Lung (tissue), 12 donors: ENCODE results near the gene CNKSR3. TPM values are rescaled to one million over a fixed set of nuclear protein-coding genes. Genes with fewer than 3 reads are reported as not detected.

ENCODE experiments used
- ATAC-seq: fragments of 200-7000 bp; cut with Tn5 transposase; one replicate; pipeline ENCODE4 v1.9.1; 2020; ENCODE audit warnings: moderate number of reproducible peaks; ENCODE audit not compliant: insufficient read depth, low FRiP score
- DNase-seq, 3 donors: peaks; one replicate each; pipeline ENCODE4 v3.0.0-alpha.2; 2013 to 2017
- H3K27ac ChIP-seq, 2 donors: one replicate each; pipeline ENCODE4 v1.5.1; 2013; ENCODE audit warnings: mild to moderate bottlenecking in 2 of 2, moderate library complexity in 2 of 2, control low read depth in 1 of 2, inconsistent platforms in 1 of 2, low read depth in 1 of 2, low read length in 1 of 2
- H3K27me3 ChIP-seq, 3 donors: one replicate each; pipeline ENCODE4 v1.5.1; 2013; ENCODE audit warnings: low read length in 2 of 3; ENCODE audit not compliant: control insufficient read depth in 3 of 3, insufficient read depth in 3 of 3
- H3K36me3 ChIP-seq, 4 donors: one replicate each; pipeline ENCODE4 v1.5.1; 2013; ENCODE audit warnings: low read length in 4 of 4, mild to moderate bottlenecking in 1 of 4, moderate library complexity in 1 of 4; ENCODE audit not compliant: control insufficient read depth in 4 of 4, insufficient read depth in 4 of 4
- H3K4me1 ChIP-seq, 5 donors: one replicate each; pipeline ENCODE4 v1.5.1; 2013; ENCODE audit warnings: low read length in 5 of 5, mild to moderate bottlenecking in 2 of 5, moderate library complexity in 1 of 5; ENCODE audit not compliant: control insufficient read depth in 5 of 5, insufficient read depth in 5 of 5
- H3K4me3 ChIP-seq: one replicate; pipeline ENCODE4 v1.5.1; 2013; ENCODE audit warnings: mild to moderate bottlenecking, control low read depth, moderate library complexity
- H3K9ac ChIP-seq, 2 donors: one replicate each; pipeline ENCODE4 v1.5.1; 2013; ENCODE audit warnings: low read length in 2 of 2, control low read depth in 1 of 2; ENCODE audit not compliant: insufficient read depth in 1 of 2
- H3K9me3 ChIP-seq, 4 donors: one replicate each; pipeline ENCODE4 v1.5.1; 2013; ENCODE audit warnings: low read length in 3 of 4, mild to moderate bottlenecking in 1 of 4, moderate library complexity in 1 of 4; ENCODE audit not compliant: control insufficient read depth in 4 of 4, insufficient read depth in 3 of 4
- WGBS, 2 donors: extraction: QIAGEN DNeasy Blood & Tissue Kit; methylation state at CpG; one replicate each; pipeline ENCODE4 v1.1.7; 2013; 5-methylcytosine and 5-hydroxymethylcytosine counted together
- polyA plus RNA-seq, 2 donors: library from polyadenylated mRNA; stranded (reverse); fragments of 200-250 nt; gene quantifications; one replicate each; pipeline ENCODE4 v1.2.1, GENCODE V29; 2013
- total RNA-seq, 2 donors: library from RNA; depleted of rRNA in 1 of 2; stranded (reverse); fragments of >200 nt in 1 of 2; gene quantifications; one replicate each; pipeline ENCODE4 v1.2.1, GENCODE V29; 2014 to 2021
- TF ChIP-seq, protein P1 (sequence below): IDR thresholded peaks from 2 replicates; pipeline ENCODE4 v1.5.1; 2012; ENCODE audit warnings: mild to moderate bottlenecking; ENCODE audit errors: control extremely low read depth, extremely low read depth
- donor health status: control.
- donor health status: control.
- donor health status: Bipolar disorder and iron deficiency.
- donor health status: healthy.
- donor health status: DM: yes; HTN: yes; CAD: no.

The CNKSR3 gene
- total and polyA plus RNA-seq, 4 donors = 3.5 to 23.9 (median 13.7) TPM

DNA sequence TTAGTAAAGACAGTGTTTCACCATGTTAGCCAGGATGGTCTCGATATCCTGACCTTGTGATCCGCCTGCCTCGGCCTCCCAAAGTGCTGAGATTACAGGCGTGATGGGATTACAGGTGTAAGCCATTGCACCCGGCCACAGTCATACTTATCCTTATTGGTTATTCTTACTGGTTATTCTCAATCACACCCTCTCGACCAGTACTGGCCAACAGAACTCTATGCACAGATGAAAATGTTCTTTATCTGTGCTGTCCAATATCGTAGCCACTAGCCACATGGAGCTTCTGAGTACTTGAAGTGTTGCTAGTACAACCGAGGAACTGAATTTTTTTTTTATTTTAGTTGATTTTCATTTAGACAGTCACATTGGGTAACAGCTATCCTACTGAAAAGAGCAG lies 63.5 kb downstream of the CNKSR3 start:
- peaks cover 4 to 30% (median 8%) of the 10 kb centered on the region in 5 donors for H3K4me1 ChIP-seq
- peak overlapping the region in 1 of 2 donors; percentile 24 for H3K27ac ChIP-seq
- ATAC-seq = no peak
- TF ChIP-seq, protein P1, sequence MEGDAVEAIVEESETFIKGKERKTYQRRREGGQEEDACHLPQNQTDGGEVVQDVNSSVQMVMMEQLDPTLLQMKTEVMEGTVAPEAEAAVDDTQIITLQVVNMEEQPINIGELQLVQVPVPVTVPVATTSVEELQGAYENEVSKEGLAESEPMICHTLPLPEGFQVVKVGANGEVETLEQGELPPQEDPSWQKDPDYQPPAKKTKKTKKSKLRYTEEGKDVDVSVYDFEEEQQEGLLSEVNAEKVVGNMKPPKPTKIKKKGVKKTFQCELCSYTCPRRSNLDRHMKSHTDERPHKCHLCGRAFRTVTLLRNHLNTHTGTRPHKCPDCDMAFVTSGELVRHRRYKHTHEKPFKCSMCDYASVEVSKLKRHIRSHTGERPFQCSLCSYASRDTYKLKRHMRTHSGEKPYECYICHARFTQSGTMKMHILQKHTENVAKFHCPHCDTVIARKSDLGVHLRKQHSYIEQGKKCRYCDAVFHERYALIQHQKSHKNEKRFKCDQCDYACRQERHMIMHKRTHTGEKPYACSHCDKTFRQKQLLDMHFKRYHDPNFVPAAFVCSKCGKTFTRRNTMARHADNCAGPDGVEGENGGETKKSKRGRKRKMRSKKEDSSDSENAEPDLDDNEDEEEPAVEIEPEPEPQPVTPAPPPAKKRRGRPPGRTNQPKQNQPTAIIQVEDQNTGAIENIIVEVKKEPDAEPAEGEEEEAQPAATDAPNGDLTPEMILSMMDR = no peak
- no peak overlapping the region for H3K4me3 ChIP-seq
- H3K27me3 ChIP-seq = no peaks in the 10 kb centered on the region
- peaks cover 0 to 2% (median 0%) of the 10 kb centered on the region in 4 donors for H3K9me3 ChIP-seq
- no peak for DNase-seq
- WGBS, 2 donors = 96 to 97% methylated on average over 8 of the region's 8 CpGs
- H3K9ac ChIP-seq = no peak overlapping the region
- H3K36me3 ChIP-seq = peaks cover 0 to 7% (median 3%) of the 10 kb centered on the region in 4 donors

DNA sequence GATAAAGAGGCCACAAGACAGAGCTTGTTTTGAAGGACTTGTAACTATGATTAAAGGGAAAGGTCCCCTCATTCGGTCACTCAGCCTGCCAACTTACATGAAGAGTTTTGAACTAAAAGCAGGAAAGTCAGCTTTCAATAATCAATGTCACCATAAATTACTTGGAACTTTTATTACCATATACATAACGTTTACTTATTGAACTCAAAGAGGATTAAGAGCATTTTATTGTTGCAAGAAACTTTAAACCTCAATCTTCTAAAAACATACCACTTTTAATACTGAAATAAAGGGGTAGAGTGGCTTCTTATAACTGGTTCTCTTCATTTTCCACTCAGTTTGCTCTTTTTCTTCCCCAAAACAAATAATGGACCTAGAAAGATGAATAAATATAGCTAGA lies 65.1 kb downstream of the CNKSR3 start:
- TF ChIP-seq, protein P1 = no peak
- H3K36me3 ChIP-seq = peaks cover 0 to 12% (median 7%) of the 10 kb centered on the region in 4 donors
- H3K4me1 ChIP-seq = peaks cover 4 to 30% (median 8%) of the 10 kb centered on the region in 5 donors
- 83 to 90% methylated on average over 2 of the region's 2 CpGs for whole genome bisulfite sequencing, 2 donors
- no peak overlapping the region for H3K4me3 ChIP-seq
- ATAC-seq = no peak
- H3K9ac ChIP-seq = no peak overlapping the region
- H3K27ac ChIP-seq = no peak overlapping the region
- peaks cover 0 to 2% (median 0%) of the 10 kb centered on the region in 4 donors for H3K9me3 ChIP-seq
- DNase-seq = no peak
- H3K27me3 ChIP-seq = no peaks in the 10 kb centered on the region

DNA sequence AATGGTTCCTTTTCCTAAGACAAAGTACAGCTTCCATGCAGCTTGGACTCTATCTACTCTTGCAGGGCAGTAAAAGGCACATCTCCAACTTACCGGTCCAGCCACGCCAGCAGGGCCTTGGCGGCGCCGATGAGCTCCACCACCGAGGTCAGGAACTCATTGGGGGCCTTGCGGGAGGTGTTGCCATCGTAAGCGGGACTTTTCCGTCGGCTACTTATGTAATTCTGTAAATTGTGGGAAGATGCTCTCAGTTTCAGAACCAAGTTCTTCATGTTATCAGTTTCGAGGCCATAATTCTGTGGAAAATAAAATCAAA lies 68.5 kb downstream of the CNKSR3 start:
- no peaks in the 10 kb centered on the region for H3K9me3 ChIP-seq
- TF ChIP-seq, protein P1 = no peak
- no peak overlapping the region for H3K9ac ChIP-seq
- ATAC-seq (no peak), DNase-seq (no peak)
- peaks cover 0 to 10% (median 6%) of the 10 kb centered on the region in 5 donors for H3K4me1 ChIP-seq
- H3K27me3 ChIP-seq = no peaks in the 10 kb centered on the region
- peaks cover 0 to 10% (median 5%) of the 10 kb centered on the region in 4 donors for H3K36me3 ChIP-seq
- H3K27ac ChIP-seq = no peak overlapping the region
- 94% methylated on average over 12 of the region's 12 CpGs for WGBS, 2 donors
- H3K4me3 ChIP-seq = no peak overlapping the region

DNA sequence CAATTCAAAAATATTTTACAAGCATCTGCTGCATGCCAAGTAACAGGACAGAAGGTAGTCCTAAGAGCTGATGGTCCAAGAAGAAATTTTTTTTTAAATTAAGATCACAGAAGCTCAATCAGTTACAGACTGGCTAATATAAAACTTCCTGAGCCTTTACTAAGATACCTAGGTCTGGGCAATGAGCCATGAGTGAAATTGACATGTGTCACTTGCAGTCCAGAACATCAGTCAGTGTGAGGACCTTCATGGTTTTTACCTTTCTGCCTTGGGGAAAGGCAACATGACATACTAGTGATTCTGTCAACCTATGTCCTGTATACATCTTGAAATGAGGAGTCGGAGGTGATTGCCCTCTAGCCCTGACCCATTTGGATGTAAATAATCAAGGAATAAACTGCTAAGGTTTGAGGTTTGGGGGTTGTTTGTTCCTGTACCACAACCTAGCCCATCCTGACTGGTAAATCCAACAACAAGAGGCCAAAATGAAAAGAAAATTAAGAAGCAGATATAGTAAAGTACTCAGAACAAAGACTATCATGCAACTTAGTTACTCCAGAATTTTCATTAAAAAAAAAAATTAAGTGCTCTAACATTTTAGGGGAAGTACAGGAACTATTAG lies 70.0 kb downstream of the CNKSR3 start:
- Histone ChIP-seq H3K4me3 (no peak overlapping the region), H3K36me3 (peaks cover 0 to 12% (median 7%) of the 10 kb centered on the region in 4 donors), H3K27me3 (no peaks in the 10 kb centered on the region), H3K27ac (no peak overlapping the region), H3K9me3 (peaks cover 0 to 3% (median 0%) of the 10 kb centered on the region in 4 donors), H3K9ac (no peak overlapping the region), H3K4me1 (peaks cover 0 to 10% (median 1%) of the 10 kb centered on the region in 5 donors)
- no peak for DNase-seq
- TF ChIP-seq, protein P1 = no peak
- no peak for ATAC-seq
- WGBS, 2 donors = 90 to 95% methylated on average over 1 of the region's 1 CpG
